ENCODE data around the gene ATP12A.

The ATP12A gene

GRCh38 chr13:24662195-24663088, 17.8 kb upstream of the ATP12A start:
- TF ChIP-seq, protein P1, sequence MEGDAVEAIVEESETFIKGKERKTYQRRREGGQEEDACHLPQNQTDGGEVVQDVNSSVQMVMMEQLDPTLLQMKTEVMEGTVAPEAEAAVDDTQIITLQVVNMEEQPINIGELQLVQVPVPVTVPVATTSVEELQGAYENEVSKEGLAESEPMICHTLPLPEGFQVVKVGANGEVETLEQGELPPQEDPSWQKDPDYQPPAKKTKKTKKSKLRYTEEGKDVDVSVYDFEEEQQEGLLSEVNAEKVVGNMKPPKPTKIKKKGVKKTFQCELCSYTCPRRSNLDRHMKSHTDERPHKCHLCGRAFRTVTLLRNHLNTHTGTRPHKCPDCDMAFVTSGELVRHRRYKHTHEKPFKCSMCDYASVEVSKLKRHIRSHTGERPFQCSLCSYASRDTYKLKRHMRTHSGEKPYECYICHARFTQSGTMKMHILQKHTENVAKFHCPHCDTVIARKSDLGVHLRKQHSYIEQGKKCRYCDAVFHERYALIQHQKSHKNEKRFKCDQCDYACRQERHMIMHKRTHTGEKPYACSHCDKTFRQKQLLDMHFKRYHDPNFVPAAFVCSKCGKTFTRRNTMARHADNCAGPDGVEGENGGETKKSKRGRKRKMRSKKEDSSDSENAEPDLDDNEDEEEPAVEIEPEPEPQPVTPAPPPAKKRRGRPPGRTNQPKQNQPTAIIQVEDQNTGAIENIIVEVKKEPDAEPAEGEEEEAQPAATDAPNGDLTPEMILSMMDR (conservative IDR thresholded peaks at IDR 0.05; ENCODE audit: low read depth, low read length): no peak
- DNase-seq (ENCODE audit: low read depth): no peak
- no peak overlapping the region for H3K4me3 ChIP-seq (ENCODE audit: low read depth, low read length)

- no peak overlapping the region for H3K4me3 ChIP-seq (ENCODE audit: low read depth, low read length)
- TF ChIP-seq, protein P1 (conservative IDR thresholded peaks at IDR 0.05; ENCODE audit: low read depth, low read length): no peak
- DNase-seq (ENCODE audit: low read depth): no peak
These were observed 17.2 kb upstream of the ATP12A start for GRCh38 chr13:24663089-24663395.

DNA sequence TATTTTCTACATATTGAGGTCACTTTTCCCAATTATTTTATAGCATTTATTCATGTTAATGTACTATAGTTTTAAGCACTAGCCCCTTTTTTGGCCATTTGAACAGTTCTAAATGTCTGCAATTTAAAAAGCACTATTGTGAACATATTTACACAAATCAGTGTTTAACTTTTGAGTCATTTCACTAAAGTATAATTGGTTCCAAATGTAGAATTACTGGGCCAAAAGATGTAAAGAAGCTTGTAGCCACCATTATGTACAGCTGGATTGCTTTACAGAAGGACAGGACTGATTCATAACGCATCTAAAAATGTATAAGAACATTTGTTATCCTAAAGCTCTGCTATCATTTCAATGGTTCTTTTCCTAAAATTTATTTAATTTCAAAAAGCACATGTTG, 16.6 kb upstream of the ATP12A start:
- TF ChIP-seq, protein P1 (conservative IDR thresholded peaks at IDR 0.05; ENCODE audit: low read depth, low read length): no peak
- DNase-seq (ENCODE audit: low read depth): no peak
- no peak overlapping the region for H3K4me3 ChIP-seq (ENCODE audit: low read depth, low read length)

- TF ChIP-seq, protein P1 (conservative IDR thresholded peaks at IDR 0.05; ENCODE audit: low read depth, low read length): no peak
- no peak overlapping the region for H3K4me3 ChIP-seq (ENCODE audit: low read depth, low read length)
- peak; percentile 19 for DNase-seq (ENCODE audit: low read depth)
These were observed 15.3 kb upstream of the ATP12A start for GRCh38 chr13:24664726-24665409.

GRCh38 chr13:24668511-24668910, 11.7 kb upstream of the ATP12A start:
- TF ChIP-seq, protein P1 (conservative IDR thresholded peaks at IDR 0.05; ENCODE audit: low read depth, low read length): no peak
- H3K4me3 ChIP-seq (ENCODE audit: low read depth, low read length): no peak overlapping the region
- no peak for DNase-seq (ENCODE audit: low read depth)

- TF ChIP-seq, protein P1 (conservative IDR thresholded peaks at IDR 0.05; ENCODE audit: low read depth, low read length): no peak
- no peak for DNase-seq (ENCODE audit: low read depth)
- no peak overlapping the region for H3K4me3 ChIP-seq (ENCODE audit: low read depth, low read length)
These were observed 11.1 kb upstream of the ATP12A start for GRCh38 chr13:24668955-24669582.
